NB4 (cell line): Measurements from ENCODE around the gene ERGIC3.

Experiments
- DNase-seq: peaks from one replicate; pipeline ENCODE4 v3.0.0; 2010; ENCODE audit warnings: low read depth
- H3K4me3 ChIP-seq: one replicate; pipeline ENCODE4 v1.5.1; 2011; ENCODE audit warnings: mild to moderate bottlenecking, low read depth, low read length, moderate library complexity
- CTCF ChIP-seq: IDR thresholded peaks from one replicate; pipeline ENCODE4 v1.5.1; 2012; ENCODE audit warnings: low read depth, low read length
- MAX ChIP-seq: IDR thresholded peaks from 2 replicates; pipeline ENCODE4 v1.6.1; 2011; ENCODE audit warnings: low read depth, low read length
- MYC ChIP-seq: IDR thresholded peaks from 2 replicates; pipeline ENCODE4 v1.6.1; 2011; ENCODE audit warnings: low read depth, low read length
- POLR2A ChIP-seq: IDR thresholded peaks from 2 replicates; pipeline ENCODE4 v1.6.1; 2011; ENCODE audit warnings: mild to moderate bottlenecking; ENCODE audit not compliant: insufficient read length; ENCODE audit errors: extremely low read depth

The ERGIC3 gene

GRCh38 chr20:35560541-35560940, 18.7 kb downstream of the ERGIC3 start:
- H3K4me3 ChIP-seq, result no peak overlapping the region
- DNase-seq, result no peak
- no peak for TF ChIP-seq MAX
- TF ChIP-seq MYC, result no peak
- no peak for TF ChIP-seq POLR2A
- TF ChIP-seq CTCF, result no peak

GRCh38 chr20:35561268-35561667, 19.4 kb downstream of the ERGIC3 start:
- H3K4me3 ChIP-seq, result no peak overlapping the region
- TF ChIP-seq CTCF (peak; percentile 62), MAX (no peak)
- peak; percentile 75 for DNase-seq

- TF ChIP-seq MYC (no peak), MAX (no peak), POLR2A (no peak), CTCF (no peak)
- H3K4me3 ChIP-seq, result no peak overlapping the region
- no peak for DNase-seq
Observed at GRCh38 chr20:35561671-35562070, 19.8 kb downstream of the ERGIC3 start.

- H3K4me3 ChIP-seq, result no peak overlapping the region
- TF ChIP-seq CTCF, result no peak
- no peak for DNase-seq
Observed at GRCh38 chr20:35562541-35563110, 20.7 kb downstream of the ERGIC3 start.

GRCh38 chr20:35563834-35564233, 22.0 kb downstream of the ERGIC3 start:
- TF ChIP-seq CTCF (no peak), MAX (no peak), MYC (no peak), POLR2A (no peak)

GRCh38 chr20:35564905-35565304, 23.0 kb downstream of the ERGIC3 start:
- no peak overlapping the region for H3K4me3 ChIP-seq
- no peak for DNase-seq
- TF ChIP-seq CTCF, result no peak
- TF ChIP-seq MAX, result no peak
- no peak for TF ChIP-seq MYC
- no peak for TF ChIP-seq POLR2A

More at GRCh38 chr20:35563834-35564233, 22.0 kb downstream of the ERGIC3 start:
- no peak for DNase-seq
- H3K4me3 ChIP-seq, result no peak overlapping the region
